K562 (cell line): ENCODE measurements around the gene KCNJ12. TPM values are rescaled to one million over a fixed set of nuclear protein-coding genes. Genes with fewer than 3 reads are reported as not detected.
A peak's percentile ranks its signal among the peaks of the same experiment; 100 is the strongest.

Source experiments
- ATAC-seq: fragments of 200-7000 bp; cut with Tn5 transposase; 3 replicates; pipeline ENCODE4 v1.9.1; 2020; ENCODE audit warnings: moderate library complexity
- BruUV-seq: library from RNA; stranded (reverse); fragments of 400-500 nt; replicated peaks from 2 replicates; lab custom pipeline; 2021; lab: Mats Ljungman, UMichigan
- CTCF ChIA-PET: fragments of 300-600 bp; formaldehyde crosslinking; extraction: SDS; loops from one replicate; lab custom pipeline; 2021; ENCODE audit warnings: low intra/inter-chr PET ratio; lab: Yijun Ruan, JAX
- POLR2A ChIA-PET: fragments of 300-600, 350-650 bp; sonication (Branson Sonifier 250); formaldehyde crosslinking; extraction: SDS; loops from one replicate; lab custom pipeline; 2021; ENCODE audit warnings: antibody characterized with exemption, inconsistent platforms; lab: Yijun Ruan, JAX
- DNase-seq, 4 experiments: peaks; one replicate each; pipeline versions ENCODE4 v3.0.0 to v3.0.0-alpha.2; 2011 to 2018; ENCODE audit warnings: low spot score in 3 of 4, mixed read lengths in 3 of 4; ENCODE audit errors: extremely low read depth in 1 of 4
- FAIRE-seq: peaks from 2 replicates; lab custom pipeline; 2011; peaks lifted over from hg19 to GRCh38; lab: Jason Lieb, UNC
- H2AFZ ChIP-seq: 2 replicates; pipeline ENCODE4 v1.6.0; 2011; ENCODE audit warnings: low read depth, low read length, control low read depth, inconsistent platforms
- H3K27ac ChIP-seq: fragments of 200-600 bp; 3 replicates; pipeline ENCODE4 v1.8.0; 2011; ENCODE audit warnings: low read depth, mild to moderate bottlenecking, control low read depth, inconsistent platforms, low read length, moderate library complexity, mixed read lengths; ENCODE audit errors: extremely low read depth
- H3K27me3 ChIP-seq, 2 experiments: fragments of 300-600 bp in 1 of 2; 2 replicates in 1 of 2; 3 replicates in 1 of 2; pipeline versions ENCODE4 v1.6.0 to v1.8.0; 2011; ENCODE audit warnings: inconsistent platforms in 2 of 2, low read length in 2 of 2, mild to moderate bottlenecking in 1 of 2, mixed read lengths in 1 of 2, moderate library complexity in 1 of 2; ENCODE audit not compliant: control insufficient read depth in 2 of 2, insufficient read depth in 2 of 2
- H3K36me3 ChIP-seq: fragments of 300-600 bp; 3 replicates; pipeline ENCODE4 v1.8.0; 2011; ENCODE audit warnings: mild to moderate bottlenecking, low read length, inconsistent platforms; ENCODE audit not compliant: control insufficient read depth, insufficient read depth
- H3K4me1 ChIP-seq, 2 experiments: fragments of 200-600 bp in 1 of 2; replicated peaks in 1 of 2; 2 replicates in 1 of 2; 3 replicates in 1 of 2; pipeline versions ENCODE4 v1.5.1 to v1.8.0; 2011; ENCODE audit warnings: inconsistent platforms in 2 of 2, low read length in 2 of 2, mild to moderate bottlenecking in 1 of 2, mixed read lengths in 1 of 2, moderate library complexity in 1 of 2; ENCODE audit not compliant: control insufficient read depth in 2 of 2, insufficient read depth in 2 of 2
- H3K4me2 ChIP-seq: 2 replicates; pipeline ENCODE4 v1.6.1; 2011; ENCODE audit warnings: low read length, control low read depth, inconsistent platforms, mixed read lengths; ENCODE audit not compliant: insufficient read depth
- H3K4me3 ChIP-seq: fragments of 200-600 bp; sonication (generic), shearing (Covaris generic); 2 replicates; pipeline ENCODE4 v1.5.1; 2016; ENCODE audit warnings: control low read depth, inconsistent platforms
- H3K79me2 ChIP-seq: fragments of 200-600 bp; 3 replicates; pipeline ENCODE4 v1.8.0; 2011; ENCODE audit warnings: low read length, inconsistent platforms; ENCODE audit not compliant: control insufficient read depth, insufficient read depth
- H3K9ac ChIP-seq, 2 experiments: 2 replicates each; pipeline versions ENCODE4 v1.6.0 to v1.6.1; 2011; ENCODE audit warnings: low read depth in 2 of 2, low read length in 2 of 2, control low read depth in 1 of 2, inconsistent platforms in 1 of 2, mild to moderate bottlenecking in 1 of 2, mixed read lengths in 1 of 2; ENCODE audit not compliant: insufficient read depth in 1 of 2
- H3K9me1 ChIP-seq: one replicate; pipeline ENCODE4 v1.6.0; 2011; ENCODE audit warnings: inconsistent platforms, mild to moderate bottlenecking, low read length, moderate library complexity; ENCODE audit not compliant: control insufficient read depth, insufficient read depth
- H3K9me3 ChIP-seq: replicated peaks from 2 replicates; pipeline ENCODE4 v1.5.1; 2011; ENCODE audit warnings: low read depth, low read length, inconsistent platforms; ENCODE audit not compliant: control insufficient read depth, insufficient read depth
- H4K20me1 ChIP-seq: replicated peaks from 2 replicates; pipeline ENCODE4 v1.6.1; 2011; ENCODE audit warnings: low read length, inconsistent platforms, mixed read lengths; ENCODE audit not compliant: control insufficient read depth, insufficient read depth
- BCOR ChIP-seq: fragments of 450-650 bp; IDR thresholded peaks from 2 replicates; pipeline ENCODE4 v1.6.1; 2016
- GMEB1 ChIP-seq: fragments of 250-450 bp; sonication (Bioruptor Pico); IDR thresholded peaks from 2 replicates; pipeline ENCODE4 v1.4.0; 2020; ENCODE audit warnings: mild to moderate bottlenecking
- NCOA1 ChIP-seq: fragments of 450-650 bp; IDR thresholded peaks from 2 replicates; pipeline ENCODE4 v1.6.1; 2016; ENCODE audit warnings: low read depth
- RBM25 ChIP-seq: fragments of 200-400 bp; formaldehyde crosslinking; IDR thresholded peaks from 2 replicates; pipeline ENCODE4 v1.6.1; 2018; ENCODE audit warnings: low read length, low read depth, moderate library complexity; ENCODE audit not compliant: severe bottlenecking
- ZNF699 ChIP-seq: fragments of 250-450 bp; sonication (Bioruptor Pico); IDR thresholded peaks from 2 replicates; pipeline ENCODE4 v1.8.0; 2021; ENCODE audit warnings: mild to moderate bottlenecking, moderate library complexity; ENCODE audit not compliant: insufficient replicate concordance
- WGBS: fragments of 100-300 bp; shearing (Covaris generic); methylation state at CpG from one replicate; pipeline ENCODE4 v1.1.6; 2016; ENCODE audit warnings: low coverage, mixed read lengths; ENCODE audit not compliant: insufficient coverage; ENCODE audit errors: missing lambda C conversion rate; 5-methylcytosine and 5-hydroxymethylcytosine counted together
- in situ Hi-C: fragments of 300-500 bp; cut with MboI; formaldehyde crosslinking; loops from 4 replicates; pipeline ENCODE4 v1.15.0; 2018; ENCODE audit warnings: inconsistent platforms, mixed read lengths
- intact Hi-C: fragments of 100-400 bp; cut with micrococcal nuclease; formaldehyde crosslinking; loops from 2 replicates; pipeline ENCODE4 v1.14.2; 2022
- polyA plus RNA-seq, 8 experiments: library from polyadenylated mRNA; depleted of rRNA in 4 of 8; stranded (reverse) in 5 of 8; unstranded in 3 of 8; fragments of >200 nt; fragmentation: Nextera tagmentation in 2 of 8; fragmentation: Illumina TruSeq in 1 of 8; extraction: Ambion mirVana in 2 of 8; extraction: Trizol in 1 of 8; gene quantifications; 2 replicates each; pipeline versions ENCODE4 v1.2.1 to v1.2.3, GENCODE V29; 2011 to 2014; ENCODE audit warnings: inconsistent platforms in 1 of 8, missing spikeins in 1 of 8
- total RNA-seq, 7 experiments: library from RNA; depleted of rRNA in 6 of 7; stranded (reverse); fragments of >200 nt in 6 of 7; fragmentation: Illumina TruSeq in 2 of 7; extraction: Trizol in 2 of 7; gene quantifications; 2 replicates each; pipeline versions ENCODE4 v1.2.1 to v1.2.3, GENCODE V29; 2011 to 2021; ENCODE audit warnings: low replicate concordance in 1 of 7

The KCNJ12 gene
- total and polyA plus RNA-seq, 9 of the 15 experiments (the other 6 are each of a cell fraction or from before 2014, with no cell fraction given): 0.02 TPM; not detected in 8

DNA sequence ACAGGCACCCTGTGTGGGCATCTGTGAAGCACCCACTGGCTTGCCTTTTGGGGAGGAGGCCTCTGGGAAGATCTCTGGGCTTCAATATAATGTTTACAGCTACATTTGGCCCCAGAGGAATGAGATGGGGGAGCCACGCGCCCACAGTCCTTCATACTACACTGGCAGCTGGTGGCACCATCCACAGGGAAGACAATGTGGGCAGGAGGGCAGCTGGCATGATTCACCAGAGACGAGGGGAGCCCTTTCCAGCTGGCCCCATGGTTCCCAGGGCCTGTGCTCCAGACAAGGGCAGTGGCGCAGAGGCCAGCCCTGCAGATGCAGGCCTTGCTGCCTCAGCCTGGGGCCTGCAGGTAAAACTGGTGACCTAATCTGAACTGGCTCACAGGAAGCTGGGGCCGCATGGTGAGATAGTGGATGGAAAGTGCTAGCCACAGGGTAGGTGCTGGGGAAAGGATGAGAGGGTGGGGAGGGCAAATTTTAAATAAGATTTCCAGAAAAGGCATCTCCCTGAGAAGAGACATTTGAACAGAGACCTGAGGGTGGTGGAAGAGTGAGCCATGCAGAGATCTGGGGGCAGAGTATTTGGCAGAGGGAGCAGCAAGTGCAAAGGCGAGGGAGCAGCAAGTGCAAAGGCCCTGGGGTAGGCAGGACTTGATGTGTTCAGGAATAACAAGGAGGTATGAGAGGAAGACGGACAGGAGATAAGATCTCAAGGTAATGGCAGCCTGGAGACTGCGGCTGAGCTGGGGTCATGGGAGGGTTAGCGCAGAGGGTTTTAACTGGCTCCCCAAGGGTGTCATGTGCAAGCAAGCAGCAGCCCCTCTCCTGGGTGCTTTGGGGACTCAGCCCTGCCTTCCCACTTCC, 12.1 kb upstream of the KCNJ12 start:
- 11% methylated on average over 7 of the region's 9 CpGs for WGBS
- no peak overlapping the region for H2AFZ ChIP-seq
- intact Hi-C loops: no loop called here
- H3K27ac ChIP-seq: no peak overlapping the region
- no peak overlapping the region for H3K9ac ChIP-seq
- H3K9me3 ChIP-seq: no peaks in the 10 kb centered on the region
- ATAC-seq: no peak
- no peak for DNase-seq
- H3K4me1 ChIP-seq: no peaks in the 10 kb centered on the region; a peak in 1 of 5 replicates
- POLR2A ChIA-PET: interaction anchor here (0.5 to 0.6 kb wide), 3 partner anchors 9 to 463 kb away, joined by 3 read pairs; no protein-coding TSS in a partner anchor
- H3K4me2 ChIP-seq: no peak overlapping the region
- no peaks in the 10 kb centered on the region for H3K36me3 ChIP-seq
- no TSS peak for BruUV-seq
- H3K9me1 ChIP-seq: no peaks in the 10 kb centered on the region
- peaks cover 0 to 22% of the 10 kb centered on the region in 2 experiments; a peak in 3 of 5 replicates for H3K27me3 ChIP-seq
- no peaks in the 10 kb centered on the region for H4K20me1 ChIP-seq
- H3K79me2 ChIP-seq: no peaks in the 10 kb centered on the region
- no peak for TF ChIP-seq GMEB1 (CRISPR knock-in tag)
- peak; percentile 54 for TF ChIP-seq RBM25
- 0 out of 2 replicates have a peak, but pooled peaks have one; percentile 23 for TF ChIP-seq BCOR
- TF ChIP-seq ZNF699 (CRISPR knock-in tag): no peak
- TF ChIP-seq NCOA1: no peak
- H3K4me3 ChIP-seq: no peak overlapping the region
- FAIRE-seq: no peak
- CTCF ChIA-PET: no interaction called here
- in situ Hi-C loops: no loop called here
